ENCODE results near the gene SIX5. TPM values are rescaled to one million over a fixed set of nuclear protein-coding genes. Genes with fewer than 3 reads are reported as not detected.
A peak's percentile ranks its signal among the peaks of the same experiment; 100 is the strongest.

SIX5 gene
- total RNA-seq, 1 donor from 2014 or later, result 34.2 TPM

- Mint-ChIP-seq H3K4me3 (ENCODE audit: unreplicated experiment) (peak overlapping the region; percentile 91), H3K4me1 (ENCODE audit: unreplicated experiment) (peaks cover 20% of the 10 kb centered on the region), H3K27ac (ENCODE audit: unreplicated experiment) (peak overlapping the region; percentile 80), H3K36me3 (ENCODE audit: unreplicated experiment) (peaks cover 16% of the 10 kb centered on the region), H3K9me3 (ENCODE audit: unreplicated experiment) (no peaks in the 10 kb centered on the region), H3K27me3 (ENCODE audit: unreplicated experiment) (no peaks in the 10 kb centered on the region)
- TF ChIP-seq, protein P1, sequence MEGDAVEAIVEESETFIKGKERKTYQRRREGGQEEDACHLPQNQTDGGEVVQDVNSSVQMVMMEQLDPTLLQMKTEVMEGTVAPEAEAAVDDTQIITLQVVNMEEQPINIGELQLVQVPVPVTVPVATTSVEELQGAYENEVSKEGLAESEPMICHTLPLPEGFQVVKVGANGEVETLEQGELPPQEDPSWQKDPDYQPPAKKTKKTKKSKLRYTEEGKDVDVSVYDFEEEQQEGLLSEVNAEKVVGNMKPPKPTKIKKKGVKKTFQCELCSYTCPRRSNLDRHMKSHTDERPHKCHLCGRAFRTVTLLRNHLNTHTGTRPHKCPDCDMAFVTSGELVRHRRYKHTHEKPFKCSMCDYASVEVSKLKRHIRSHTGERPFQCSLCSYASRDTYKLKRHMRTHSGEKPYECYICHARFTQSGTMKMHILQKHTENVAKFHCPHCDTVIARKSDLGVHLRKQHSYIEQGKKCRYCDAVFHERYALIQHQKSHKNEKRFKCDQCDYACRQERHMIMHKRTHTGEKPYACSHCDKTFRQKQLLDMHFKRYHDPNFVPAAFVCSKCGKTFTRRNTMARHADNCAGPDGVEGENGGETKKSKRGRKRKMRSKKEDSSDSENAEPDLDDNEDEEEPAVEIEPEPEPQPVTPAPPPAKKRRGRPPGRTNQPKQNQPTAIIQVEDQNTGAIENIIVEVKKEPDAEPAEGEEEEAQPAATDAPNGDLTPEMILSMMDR (IDR thresholded peaks at IDR 0.05), result no peak
- no peak for DNase-seq (ENCODE audit: extremely low spot score, unreplicated experiment)
These were observed 22.9 kb upstream of the SIX5 start for GRCh38 chr19:45791744-45792469.

DNA sequence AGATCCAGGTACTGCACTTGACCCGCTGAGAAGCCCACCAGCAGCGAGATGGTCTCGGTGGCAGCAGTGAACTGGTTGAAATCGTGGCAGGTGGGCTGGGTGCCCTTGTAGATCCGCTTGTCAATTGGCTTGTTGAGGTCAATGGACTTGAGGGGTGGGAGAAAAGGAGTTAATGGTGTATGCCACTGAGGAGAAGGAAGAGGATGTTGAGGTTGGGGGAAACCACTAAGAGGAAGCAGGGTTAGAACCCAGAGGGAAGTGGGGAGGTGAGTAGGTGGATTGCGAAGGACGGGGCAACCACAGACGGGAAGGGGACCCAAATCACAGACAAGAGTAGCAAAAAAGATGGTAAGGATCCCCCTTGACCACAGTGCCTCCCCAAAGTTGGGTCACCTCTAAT is 21.9 kb upstream of the SIX5 start:
- TF ChIP-seq, protein P1 (IDR thresholded peaks at IDR 0.05), result no peak
- Mint-ChIP-seq H3K4me3 (ENCODE audit: unreplicated experiment) (peak overlapping the region; percentile 91), H3K27me3 (ENCODE audit: unreplicated experiment) (no peaks in the 10 kb centered on the region), H3K9me3 (ENCODE audit: unreplicated experiment) (no peaks in the 10 kb centered on the region), H3K36me3 (ENCODE audit: unreplicated experiment) (peaks cover 22% of the 10 kb centered on the region), H3K27ac (ENCODE audit: unreplicated experiment) (peak overlapping the region; percentile 50), H3K4me1 (ENCODE audit: unreplicated experiment) (peaks cover 20% of the 10 kb centered on the region)
- DNase-seq (ENCODE audit: extremely low spot score, unreplicated experiment), result no peak

DNA sequence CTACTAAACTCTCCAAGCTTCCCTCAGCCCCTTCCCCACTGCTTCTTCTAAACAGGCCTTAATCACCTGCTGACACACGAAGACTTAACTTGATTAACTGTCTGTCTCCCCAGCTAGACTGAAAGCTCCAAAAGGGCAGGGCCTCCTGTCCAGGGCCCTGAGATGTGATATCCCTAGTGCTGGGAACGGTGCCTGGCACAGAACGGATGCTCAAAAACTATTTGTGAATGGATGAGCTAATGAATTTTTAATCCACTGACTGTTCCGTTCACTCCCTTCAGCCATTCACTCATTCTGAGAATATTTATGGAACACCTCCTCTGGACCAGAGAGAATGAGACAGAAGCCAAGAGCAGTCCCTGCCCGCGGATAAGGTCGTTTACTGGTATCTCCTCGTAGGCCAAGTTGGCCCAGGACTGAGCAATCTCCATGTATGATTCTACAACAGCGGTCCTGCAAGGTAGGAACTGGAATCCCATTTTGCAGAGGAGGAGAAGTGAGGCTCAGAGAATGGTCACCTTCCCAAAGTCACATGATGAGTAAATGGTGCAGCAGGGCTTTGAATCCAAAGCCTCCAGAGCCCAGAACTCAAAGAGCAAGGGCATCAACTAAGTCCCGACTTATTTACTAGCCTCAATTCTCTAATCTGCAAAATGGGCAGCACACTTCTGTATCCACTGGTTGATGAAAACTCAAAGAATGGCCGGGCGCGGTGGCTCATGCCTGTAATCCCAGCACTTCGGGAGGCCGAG is 20.2 kb upstream of the SIX5 start:
- H3K4me1 Mint-ChIP-seq (ENCODE audit: unreplicated experiment), result peaks cover 25% of the 10 kb centered on the region
- TF ChIP-seq, protein P1 (IDR thresholded peaks at IDR 0.05), result no peak
- no peaks in the 10 kb centered on the region for H3K9me3 Mint-ChIP-seq (ENCODE audit: unreplicated experiment)
- no peak overlapping the region for H3K4me3 Mint-ChIP-seq (ENCODE audit: unreplicated experiment)
- no peak for DNase-seq (ENCODE audit: extremely low spot score, unreplicated experiment)
- no peaks in the 10 kb centered on the region for H3K27me3 Mint-ChIP-seq (ENCODE audit: unreplicated experiment)
- peaks cover 22% of the 10 kb centered on the region for H3K36me3 Mint-ChIP-seq (ENCODE audit: unreplicated experiment)
- no peak overlapping the region for H3K27ac Mint-ChIP-seq (ENCODE audit: unreplicated experiment)

- Mint-ChIP-seq H3K4me3 (ENCODE audit: unreplicated experiment) (no peak overlapping the region), H3K27ac (ENCODE audit: unreplicated experiment) (no peak overlapping the region), H3K4me1 (ENCODE audit: unreplicated experiment) (peaks cover 33% of the 10 kb centered on the region), H3K9me3 (ENCODE audit: unreplicated experiment) (no peaks in the 10 kb centered on the region), H3K27me3 (ENCODE audit: unreplicated experiment) (no peaks in the 10 kb centered on the region), H3K36me3 (ENCODE audit: unreplicated experiment) (peaks cover 22% of the 10 kb centered on the region)
- DNase-seq (ENCODE audit: extremely low spot score, unreplicated experiment), result no peak
- TF ChIP-seq, protein P1 (IDR thresholded peaks at IDR 0.05), result no peak
These were observed 17.5 kb upstream of the SIX5 start for GRCh38 chr19:45786533-45786894.

DNA sequence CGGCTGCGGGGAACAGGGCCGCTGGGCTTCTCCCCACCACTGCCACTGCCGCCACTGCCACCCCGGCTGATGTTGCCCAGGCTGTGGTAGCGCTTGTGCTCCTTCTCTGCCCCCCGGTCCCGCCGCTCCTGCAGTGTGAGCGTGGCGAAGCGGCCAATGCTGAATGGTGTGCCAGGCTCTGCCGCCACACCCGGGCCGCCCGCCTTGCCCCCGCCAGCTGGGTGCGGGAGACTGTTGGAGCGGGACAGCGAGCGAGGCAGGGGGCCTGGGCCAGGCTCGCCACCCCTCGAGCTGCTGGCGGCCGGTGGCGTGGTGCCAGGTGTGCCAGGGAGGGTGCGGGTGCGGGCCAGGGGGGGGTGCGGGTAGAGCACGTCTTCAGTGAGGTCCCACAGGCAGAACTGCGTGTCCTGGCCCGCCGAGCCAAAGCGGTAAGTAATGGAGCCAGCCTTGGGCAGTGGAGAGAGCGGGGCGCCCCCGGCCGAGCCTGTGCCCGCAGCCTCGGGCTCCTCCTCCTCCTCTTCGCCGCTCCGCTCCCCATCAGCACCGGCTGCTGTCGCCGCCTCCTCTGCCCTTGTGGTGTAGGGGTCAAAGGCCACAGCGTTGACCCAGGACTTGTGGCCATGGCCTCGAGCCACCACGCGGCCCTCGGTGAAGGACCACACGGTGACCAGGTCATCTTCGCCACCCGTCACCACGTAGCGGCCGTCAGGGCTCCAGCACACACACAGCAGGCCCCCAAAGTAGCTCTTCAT is 16.9 kb upstream of the SIX5 start:
- H3K4me3 Mint-ChIP-seq (ENCODE audit: unreplicated experiment), result no peak overlapping the region
- no peaks in the 10 kb centered on the region for H3K27me3 Mint-ChIP-seq (ENCODE audit: unreplicated experiment)
- H3K27ac Mint-ChIP-seq (ENCODE audit: unreplicated experiment), result no peak overlapping the region
- no peak for DNase-seq (ENCODE audit: extremely low spot score, unreplicated experiment)
- H3K9me3 Mint-ChIP-seq (ENCODE audit: unreplicated experiment), result no peaks in the 10 kb centered on the region
- TF ChIP-seq, protein P1 (IDR thresholded peaks at IDR 0.05), result no peak
- peaks cover 31% of the 10 kb centered on the region for H3K4me1 Mint-ChIP-seq (ENCODE audit: unreplicated experiment)
- H3K36me3 Mint-ChIP-seq (ENCODE audit: unreplicated experiment), result peaks cover 22% of the 10 kb centered on the region

All from osteocyte (in vitro differentiated cells).